Lower lobe of right lung (tissue), 2 donors: ENCODE results near the gene SMG7. TPM values are rescaled to one million over a fixed set of nuclear protein-coding genes. Genes with fewer than 3 reads are reported as not detected.
A peak's percentile ranks its signal among the peaks of the same experiment; 100 is the strongest.

Experiments
- ATAC-seq, 2 donors: fragments of 200-7000 bp; cut with Tn5 transposase; one replicate each; pipeline ENCODE4 v1.9.1; 2020 to 2022; ENCODE audit warnings: mild to moderate bottlenecking in 2 of 2, moderate library complexity in 2 of 2
- DNase-seq: peaks from one replicate; pipeline ENCODE4 v3.0.0-alpha.2; 2020
- H3K27ac ChIP-seq: fragments of 200-600 bp; one replicate; pipeline ENCODE4 v1.8.0; 2022
- H3K27me3 ChIP-seq: fragments of 200-600 bp; one replicate; pipeline ENCODE4 v1.8.0; 2022; ENCODE audit warnings: low read depth
- H3K36me3 ChIP-seq: fragments of 200-600 bp; one replicate; pipeline ENCODE4 v1.8.0; 2022; ENCODE audit warnings: mild to moderate bottlenecking
- H3K4me1 ChIP-seq: fragments of 200-600 bp; one replicate; pipeline ENCODE4 v1.8.0; 2022
- H3K4me3 ChIP-seq: fragments of 200-600 bp; one replicate; pipeline ENCODE4 v1.8.0; 2022; ENCODE audit warnings: mild to moderate bottlenecking
- H3K9me3 ChIP-seq: fragments of 200-600 bp; one replicate; pipeline ENCODE4 v1.8.0; 2022
- intact Hi-C: fragments of 100-400 bp; cut with DNase I; formaldehyde crosslinking; loops from one replicate; pipeline ENCODE4 v1.11.0; 2022
- total RNA-seq: library from RNA; stranded (reverse); fragmentation: NEBNext Ultra II Directional; extraction: Animal tissue kit (Norgen Biotek cat#: 25700); gene quantifications from one replicate; pipeline ENCODE4 v1.2.1, GENCODE V29; 2021
- TF ChIP-seq, protein P1 (sequence below): fragments of 200-600 bp; IDR thresholded peaks from one replicate; pipeline ENCODE4 v1.8.0; 2022; ENCODE audit warnings: antibody characterized with exemption, mild to moderate bottlenecking
- donor health status: DM: no; HTN: yes; CAD: no; lungs with severe emphysema.

SMG7 gene
- total RNA-seq, 1 donor from 2014 or later = 58.9 TPM

DNA sequence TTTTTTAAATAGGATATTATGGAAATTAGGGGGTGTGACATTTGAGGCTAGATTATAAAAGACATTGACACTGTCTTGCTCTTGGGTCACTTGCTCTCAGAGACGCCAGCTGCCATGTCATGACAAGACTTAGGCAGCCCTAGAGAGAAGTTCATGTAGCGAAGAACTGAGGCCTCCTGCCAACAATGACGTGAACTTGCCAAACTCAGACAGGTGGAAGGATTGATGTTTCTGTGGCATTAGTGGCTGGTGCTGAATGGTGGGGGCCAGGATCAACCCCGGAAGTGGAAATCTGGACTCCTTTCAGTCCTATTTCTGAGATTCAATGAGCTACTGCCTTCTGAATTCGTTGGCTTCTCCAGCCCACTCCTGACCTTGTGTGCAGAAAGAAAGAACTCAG, 103.3 kb downstream of the SMG7 start:
- Histone ChIP-seq H3K27me3 (no peaks in the 10 kb centered on the region), H3K27ac (no peak overlapping the region), H3K4me1 (peaks cover 18% of the 10 kb centered on the region), H3K4me3 (no peak overlapping the region), H3K9me3 (no peaks in the 10 kb centered on the region), H3K36me3 (peaks cover 36% of the 10 kb centered on the region)
- ATAC-seq (no peak), DNase-seq (no peak)
- intact Hi-C loops = no loop called here
- TF ChIP-seq, protein P1, sequence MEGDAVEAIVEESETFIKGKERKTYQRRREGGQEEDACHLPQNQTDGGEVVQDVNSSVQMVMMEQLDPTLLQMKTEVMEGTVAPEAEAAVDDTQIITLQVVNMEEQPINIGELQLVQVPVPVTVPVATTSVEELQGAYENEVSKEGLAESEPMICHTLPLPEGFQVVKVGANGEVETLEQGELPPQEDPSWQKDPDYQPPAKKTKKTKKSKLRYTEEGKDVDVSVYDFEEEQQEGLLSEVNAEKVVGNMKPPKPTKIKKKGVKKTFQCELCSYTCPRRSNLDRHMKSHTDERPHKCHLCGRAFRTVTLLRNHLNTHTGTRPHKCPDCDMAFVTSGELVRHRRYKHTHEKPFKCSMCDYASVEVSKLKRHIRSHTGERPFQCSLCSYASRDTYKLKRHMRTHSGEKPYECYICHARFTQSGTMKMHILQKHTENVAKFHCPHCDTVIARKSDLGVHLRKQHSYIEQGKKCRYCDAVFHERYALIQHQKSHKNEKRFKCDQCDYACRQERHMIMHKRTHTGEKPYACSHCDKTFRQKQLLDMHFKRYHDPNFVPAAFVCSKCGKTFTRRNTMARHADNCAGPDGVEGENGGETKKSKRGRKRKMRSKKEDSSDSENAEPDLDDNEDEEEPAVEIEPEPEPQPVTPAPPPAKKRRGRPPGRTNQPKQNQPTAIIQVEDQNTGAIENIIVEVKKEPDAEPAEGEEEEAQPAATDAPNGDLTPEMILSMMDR = no peak

DNA sequence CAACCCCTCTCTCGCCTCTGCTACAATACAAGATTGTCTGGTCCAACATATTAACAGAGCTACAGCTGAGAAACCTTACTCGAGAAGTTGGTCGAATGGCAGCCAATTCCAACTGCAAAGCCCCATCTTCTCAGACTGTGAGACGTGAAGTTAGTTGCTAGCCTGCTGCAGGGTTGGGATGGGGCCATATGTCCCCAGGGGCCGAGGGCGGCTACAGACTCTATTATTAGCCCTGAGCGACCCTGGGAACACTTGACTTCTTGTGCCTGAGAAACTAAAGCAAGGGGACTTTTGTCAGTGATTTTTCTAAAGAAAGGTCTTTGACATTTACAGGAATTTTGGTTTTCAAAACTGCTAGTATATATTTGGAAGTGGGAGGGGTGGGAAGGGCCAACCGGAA, 104.2 kb downstream of the SMG7 start:
- H3K4me1 ChIP-seq = peaks cover 25% of the 10 kb centered on the region
- DNase-seq (no peak), ATAC-seq (no peak)
- TF ChIP-seq, protein P1 = no peak
- H3K27ac ChIP-seq = no peak overlapping the region
- H3K4me3 ChIP-seq = no peak overlapping the region
- intact Hi-C loops = no loop called here
- H3K36me3 ChIP-seq = peaks cover 32% of the 10 kb centered on the region
- H3K27me3 ChIP-seq = no peaks in the 10 kb centered on the region
- no peaks in the 10 kb centered on the region for H3K9me3 ChIP-seq

DNA sequence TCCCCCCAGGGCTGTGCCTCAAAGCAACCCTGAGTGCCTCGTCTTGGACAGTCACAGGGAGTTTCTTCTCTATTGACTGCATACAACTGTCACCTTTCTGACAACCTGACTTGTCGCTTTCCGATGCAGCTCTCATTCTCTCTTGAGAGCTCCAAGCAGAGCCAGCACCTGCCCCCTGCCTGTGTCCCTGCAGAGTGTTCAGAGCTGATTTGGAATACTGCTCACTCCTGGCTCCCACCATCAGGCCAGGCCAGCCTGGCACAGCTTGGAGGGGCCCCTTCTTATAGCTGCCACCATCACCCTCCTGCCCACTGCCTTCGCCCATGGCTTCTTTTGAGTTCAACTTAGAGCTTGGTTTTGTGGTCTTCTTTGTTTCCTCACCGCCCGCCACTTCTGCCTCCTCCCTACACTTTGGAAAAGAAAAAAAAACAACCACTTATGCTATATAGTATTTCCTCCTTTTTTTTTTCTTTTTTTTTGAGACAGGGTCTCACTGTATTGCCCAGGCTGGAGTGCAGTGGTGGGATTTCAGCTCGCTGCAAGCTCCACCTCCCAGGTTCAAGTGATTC, 105.7 kb downstream of the SMG7 start:
- no peak overlapping the region for H3K27ac ChIP-seq
- intact Hi-C loops = no loop called here
- no peaks in the 10 kb centered on the region for H3K9me3 ChIP-seq
- TF ChIP-seq, protein P1 = no peak
- no peaks in the 10 kb centered on the region for H3K27me3 ChIP-seq
- peaks cover 29% of the 10 kb centered on the region for H3K36me3 ChIP-seq
- DNase-seq (no peak), ATAC-seq (no peak)
- H3K4me3 ChIP-seq = no peak overlapping the region
- peaks cover 40% of the 10 kb centered on the region for H3K4me1 ChIP-seq

DNA sequence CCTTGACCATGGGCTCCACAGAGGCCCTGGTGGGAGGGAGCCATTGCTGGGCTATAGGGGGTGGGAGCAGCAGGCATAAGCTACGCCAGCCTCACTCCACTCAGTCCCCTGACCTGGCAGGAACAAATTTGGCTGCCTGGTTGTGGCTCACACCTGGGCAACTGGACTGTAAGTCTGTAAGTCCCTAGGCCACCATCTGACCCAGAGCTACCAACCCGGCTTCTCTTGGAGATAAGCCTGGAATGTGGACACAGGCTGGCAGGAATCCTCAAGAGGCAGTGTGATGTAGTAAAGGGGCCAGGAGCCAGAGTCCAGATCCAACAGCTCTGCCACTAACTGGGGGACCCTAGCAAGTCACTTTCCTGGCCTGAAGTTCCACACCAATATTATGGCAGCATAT, 106.6 kb downstream of the SMG7 start:
- intact Hi-C loops = no loop called here
- DNase-seq (no peak), ATAC-seq (peak; percentile 57 to 59)
- Histone ChIP-seq H3K27me3 (no peaks in the 10 kb centered on the region), H3K9me3 (no peaks in the 10 kb centered on the region), H3K4me3 (no peak overlapping the region), H3K4me1 (peaks cover 48% of the 10 kb centered on the region), H3K36me3 (peaks cover 24% of the 10 kb centered on the region), H3K27ac (no peak overlapping the region)
- TF ChIP-seq, protein P1 = no peak

DNA sequence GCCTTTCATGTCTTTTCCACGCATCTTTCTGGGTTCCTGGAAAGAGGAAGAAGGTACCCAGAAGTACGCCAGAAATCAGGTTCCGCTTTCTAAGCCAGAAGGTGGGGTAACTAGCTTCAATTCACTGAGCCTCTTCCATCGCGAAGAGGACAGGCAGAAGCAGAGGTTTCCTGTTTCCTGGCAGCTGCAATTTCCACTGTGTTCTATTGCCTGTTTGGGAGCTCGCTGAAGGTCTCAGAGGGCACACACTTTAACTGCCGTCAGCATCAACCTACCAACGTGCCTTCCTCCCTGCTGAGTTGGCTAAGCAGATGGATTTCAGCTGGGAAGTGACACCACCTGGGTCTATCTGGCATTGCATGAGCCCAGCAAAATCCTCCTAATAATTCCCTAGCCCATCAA, 108.0 kb downstream of the SMG7 start:
- ATAC-seq = peak; percentile 50 to 67

More for the DNA sequence above, 108.0 kb downstream of the SMG7 start:
- no peak for DNase-seq
- peaks cover 17% of the 10 kb centered on the region for H3K36me3 ChIP-seq
- TF ChIP-seq, protein P1 = peak; percentile 10
- intact Hi-C loops = no loop called here
- no peak overlapping the region for H3K4me3 ChIP-seq
- no peaks in the 10 kb centered on the region for H3K27me3 ChIP-seq
- no peak overlapping the region for H3K27ac ChIP-seq
- H3K4me1 ChIP-seq = peaks cover 52% of the 10 kb centered on the region
- H3K9me3 ChIP-seq = no peaks in the 10 kb centered on the region
